Epithelial cell of esophagus (primary cell): ENCODE data around the gene CSF3.
A peak's percentile ranks its signal among the peaks of the same experiment; 100 is the strongest.

Experiments used
- DNase-seq: peaks from one replicate; pipeline ENCODE4 v3.0.0; 2010; ENCODE audit warnings: low read depth
- H3K4me3 ChIP-seq: 2 replicates; pipeline ENCODE4 v1.5.1; 2011; ENCODE audit warnings: mild to moderate bottlenecking, low read length, control low read depth
- CTCF ChIP-seq: IDR thresholded peaks from 2 replicates; pipeline ENCODE4 v1.5.1; 2011; ENCODE audit warnings: low read depth, mild to moderate bottlenecking, low read length, control low read depth, inconsistent platforms; ENCODE audit not compliant: insufficient read depth; ENCODE audit errors: missing control alignments

CSF3 gene

GRCh38 chr17:39981207-39981741 is 34.0 kb upstream of the CSF3 start:
- DNase-seq: peak; percentile 16
- no peak for TF ChIP-seq CTCF
- H3K4me3 ChIP-seq: peak overlapping the region; percentile 67

- no peak for TF ChIP-seq CTCF
- H3K4me3 ChIP-seq: peak overlapping the region; percentile 67
- DNase-seq: no peak
These were observed 33.4 kb upstream of the CSF3 start for GRCh38 chr17:39981766-39982375.

GRCh38 chr17:39988206-39988810 is 26.9 kb upstream of the CSF3 start:
- no peak for DNase-seq
- TF ChIP-seq CTCF: no peak
- no peak overlapping the region for H3K4me3 ChIP-seq

GRCh38 chr17:39994448-39994847 is 20.8 kb upstream of the CSF3 start:
- no peak for TF ChIP-seq CTCF
- no peak overlapping the region for H3K4me3 ChIP-seq
- no peak for DNase-seq

- no peak overlapping the region for H3K4me3 ChIP-seq
- peak; percentile 47 for DNase-seq
- TF ChIP-seq CTCF: no peak
These were observed 19.8 kb upstream of the CSF3 start for GRCh38 chr17:39995438-39995837.

GRCh38 chr17:39996162-39996561 is 19.1 kb upstream of the CSF3 start:
- TF ChIP-seq CTCF: no peak
- DNase-seq: no peak
- H3K4me3 ChIP-seq: no peak overlapping the region

- H3K4me3 ChIP-seq: no peak overlapping the region
- TF ChIP-seq CTCF: no peak
- DNase-seq: no peak
These were observed 18.4 kb upstream of the CSF3 start for GRCh38 chr17:39996800-39997199.
